Superior temporal gyrus (tissue), 1 donor: Measurements from ENCODE around the gene EXTL1.
A peak's percentile ranks its signal among the peaks of the same experiment; 100 is the strongest.

ENCODE experiments used
- DNase-seq: peaks from one replicate; pipeline ENCODE4 v3.0.0-alpha.2; 2016; ENCODE audit errors: extremely low spot score

Gene EXTL1

GRCh38 chr1:26022404-26022779 lies 817 bp downstream of the EXTL1 start:
- DNase-seq: no peak

GRCh38 chr1:26023009-26023408 lies 1.4 kb downstream of the EXTL1 start:
- DNase-seq: no peak

- DNase-seq: peak; percentile 16
Observed at GRCh38 chr1:26023826-26024225, 2.3 kb downstream of the EXTL1 start.

- DNase-seq: no peak
Observed at GRCh38 chr1:26025060-26025459, 3.5 kb downstream of the EXTL1 start.

- no peak for DNase-seq
Observed at GRCh38 chr1:26025517-26025916, 3.9 kb downstream of the EXTL1 start.

GRCh38 chr1:26027716-26028489 lies 6.3 kb downstream of the EXTL1 start:
- DNase-seq: no peak

- DNase-seq: no peak
Observed at GRCh38 chr1:26028490-26028980, 7.0 kb downstream of the EXTL1 start.

GRCh38 chr1:26029054-26029863 lies 7.7 kb downstream of the EXTL1 start:
- no peak for DNase-seq

- peak; percentile 33 for DNase-seq
Observed at GRCh38 chr1:26029864-26030481, 8.4 kb downstream of the EXTL1 start.

- no peak for DNase-seq
Observed at GRCh38 chr1:26031196-26031595, 9.6 kb downstream of the EXTL1 start.

GRCh38 chr1:26031611-26032220 lies 10.1 kb downstream of the EXTL1 start:
- DNase-seq: no peak

- DNase-seq: no peak
Observed at GRCh38 chr1:26032656-26033357, 11.2 kb downstream of the EXTL1 start.

GRCh38 chr1:26034504-26035202 lies 13.1 kb downstream of the EXTL1 start:
- DNase-seq: no peak

- DNase-seq: peak; percentile 95
Observed at GRCh38 chr1:26035203-26035958, 13.8 kb downstream of the EXTL1 start.

- peak; percentile 87 for DNase-seq
Observed at GRCh38 chr1:26035959-26036755, 14.6 kb downstream of the EXTL1 start.

- DNase-seq: no peak
Observed at GRCh38 chr1:26036756-26037281, 15.2 kb downstream of the EXTL1 start.

GRCh38 chr1:26037904-26038303 lies 16.3 kb downstream of the EXTL1 start:
- no peak for DNase-seq

- DNase-seq: no peak
Observed at GRCh38 chr1:26038477-26038876, 16.9 kb downstream of the EXTL1 start.

GRCh38 chr1:26038904-26039303 lies 17.3 kb downstream of the EXTL1 start:
- no peak for DNase-seq
